Liver (tissue), 9 donors: ENCODE measurements around the gene KDELR3. TPM values are rescaled to one million over a fixed set of nuclear protein-coding genes. Genes with fewer than 3 reads are reported as not detected.

Source experiments
- DNase-seq: peaks from one replicate; pipeline ENCODE4 v3.0.0-alpha.2; 2017; ENCODE audit warnings: low spot score
- H3K27ac ChIP-seq, 2 donors: one replicate each; pipeline ENCODE4 v1.7.0; 2013; ENCODE audit warnings: inconsistent platforms in 2 of 2, low read length in 2 of 2, control low read depth in 1 of 2, low read depth in 1 of 2, mild to moderate bottlenecking in 1 of 2
- H3K27me3 ChIP-seq, 4 donors: one replicate each; pipeline versions ENCODE4 v1.6.1 to v1.7.0; 2013; ENCODE audit warnings: low read length in 3 of 4, inconsistent platforms in 1 of 4, mild to moderate bottlenecking in 1 of 4, moderate library complexity in 1 of 4; ENCODE audit not compliant: control insufficient read depth in 4 of 4, insufficient read depth in 4 of 4
- H3K36me3 ChIP-seq, 4 donors: one replicate each; pipeline versions ENCODE4 v1.6.1 to v1.7.0; 2013; ENCODE audit warnings: low read length in 3 of 4, mild to moderate bottlenecking in 3 of 4, low read depth in 1 of 4, moderate library complexity in 1 of 4; ENCODE audit not compliant: control insufficient read depth in 4 of 4, insufficient read depth in 3 of 4
- H3K4me1 ChIP-seq, 4 donors: one replicate each; pipeline versions ENCODE4 v1.6.1 to v1.7.0; 2013; ENCODE audit warnings: low read length in 3 of 4, mild to moderate bottlenecking in 3 of 4, moderate library complexity in 1 of 4; ENCODE audit not compliant: control insufficient read depth in 4 of 4, insufficient read depth in 4 of 4
- H3K4me3 ChIP-seq, 3 donors: one replicate each; pipeline versions ENCODE4 v1.6.1 to v1.7.0; 2013; ENCODE audit warnings: low read length in 3 of 3, control low read depth in 1 of 3, low read depth in 1 of 3, mild to moderate bottlenecking in 1 of 3
- H3K9ac ChIP-seq, 2 donors: one replicate each; pipeline ENCODE4 v1.7.0; 2013; ENCODE audit warnings: low read length in 2 of 2, mild to moderate bottlenecking in 2 of 2, moderate library complexity in 2 of 2, control low read depth in 1 of 2, low read depth in 1 of 2
- H3K9me3 ChIP-seq, 4 donors: one replicate each; pipeline versions ENCODE4 v1.6.1 to v1.7.0; 2013; ENCODE audit warnings: low read length in 3 of 4; ENCODE audit not compliant: control insufficient read depth in 4 of 4
- EGR1 ChIP-seq, 2 donors: IDR thresholded peaks; 2 replicates each; pipeline ENCODE4 v1.6.1; 2016 to 2018; ENCODE audit warnings: antibody characterized with exemption in 2 of 2, low read depth in 2 of 2
- FOXA1 ChIP-seq: IDR thresholded peaks from 2 replicates; pipeline ENCODE4 v1.6.1; 2016; ENCODE audit warnings: antibody characterized with exemption
- FOXA2 ChIP-seq: IDR thresholded peaks from 2 replicates; pipeline ENCODE4 v1.6.1; 2016; ENCODE audit warnings: antibody characterized with exemption
- GABPA ChIP-seq, 2 donors: IDR thresholded peaks in 1 of 2; conservative IDR thresholded peaks in 1 of 2; 2 replicates each; pipeline ENCODE4 v1.6.1; 2016; ENCODE audit warnings: antibody characterized with exemption in 2 of 2, mild to moderate bottlenecking in 1 of 2, moderate library complexity in 1 of 2
- HNF4A ChIP-seq, 2 donors: conservative IDR thresholded peaks; 2 replicates each; pipeline ENCODE4 v1.6.1; 2016; ENCODE audit warnings: antibody characterized with exemption in 2 of 2, mild to moderate bottlenecking in 2 of 2
- HNF4G ChIP-seq: IDR thresholded peaks from 2 replicates; pipeline ENCODE4 v1.6.1; 2016; ENCODE audit warnings: antibody characterized with exemption
- JUND ChIP-seq, 2 donors: IDR thresholded peaks; 2 replicates each; pipeline ENCODE4 v1.6.1; 2016; ENCODE audit warnings: antibody characterized with exemption in 2 of 2
- NR2F2 ChIP-seq: IDR thresholded peaks from 2 replicates; pipeline ENCODE4 v1.6.1; 2016; ENCODE audit warnings: antibody characterized with exemption
- RAD21 ChIP-seq, 2 donors: IDR thresholded peaks; 2 replicates each; pipeline ENCODE4 v1.6.1; 2016; ENCODE audit warnings: antibody characterized with exemption in 2 of 2, mild to moderate bottlenecking in 2 of 2
- RXRA ChIP-seq, 2 donors: IDR thresholded peaks; 2 replicates each; pipeline ENCODE4 v1.6.1; 2017 to 2018; ENCODE audit warnings: antibody characterized with exemption in 2 of 2, mild to moderate bottlenecking in 1 of 2
- SP1 ChIP-seq: IDR thresholded peaks from 2 replicates; pipeline ENCODE4 v1.6.1; 2018; ENCODE audit warnings: antibody characterized with exemption, mild to moderate bottlenecking
- TAF1 ChIP-seq: conservative IDR thresholded peaks from 2 replicates; pipeline ENCODE4 v1.6.1; 2016; ENCODE audit warnings: antibody characterized with exemption, mild to moderate bottlenecking
- YY1 ChIP-seq: IDR thresholded peaks from 2 replicates; pipeline ENCODE4 v1.6.1; 2016; ENCODE audit warnings: antibody characterized with exemption, mild to moderate bottlenecking
- WGBS: extraction: QIAGEN DNeasy Blood & Tissue Kit; methylation state at CpG from one replicate; pipeline ENCODE4 v1.1.7; 2013; 5-methylcytosine and 5-hydroxymethylcytosine counted together
- polyA plus RNA-seq, 2 donors: library from polyadenylated mRNA; stranded (reverse) in 1 of 2; unstranded in 1 of 2; fragments of 200-250 nt in 1 of 2; fragments of >200 nt in 1 of 2; fragmentation: Nextera tagmentation in 1 of 2; extraction: Ambion mirVana in 1 of 2; gene quantifications; one replicate each; pipeline versions ENCODE4 v1.2.1 to v1.2.3, GENCODE V29; 2013 to 2015
- total RNA-seq, 2 donors: library from RNA; depleted of rRNA; stranded (reverse); fragments of >200 nt; gene quantifications; one replicate each; pipeline ENCODE4 v1.2.3, GENCODE V29; 2014
- TF ChIP-seq, protein P1 (sequence below): IDR thresholded peaks from 2 replicates; pipeline ENCODE4 v1.6.1; 2016; ENCODE audit warnings: antibody characterized with exemption
- TF ChIP-seq, protein P2 (sequence below): IDR thresholded peaks from 2 replicates; pipeline ENCODE4 v1.6.1; 2016; ENCODE audit warnings: antibody characterized with exemption, mild to moderate bottlenecking
- TF ChIP-seq, protein P3 (sequence below): IDR thresholded peaks from 2 replicates; pipeline ENCODE4 v1.6.1; 2016; ENCODE audit warnings: antibody characterized with exemption
- TF ChIP-seq, protein P4 (sequence below): fragments of 150-350 bp; IDR thresholded peaks from 2 replicates; pipeline ENCODE4 v1.5.1; 2017; ENCODE audit warnings: improper control_type of control experiment, low read depth, low read length; ENCODE audit not compliant: missing input control
- TF ChIP-seq, protein P5 (sequence below): IDR thresholded peaks from 2 replicates; pipeline ENCODE4 v1.6.1; 2016; ENCODE audit warnings: antibody characterized with exemption
- donor health status: healthy.
- donor health status: healthy.
- donor health status: healthy.
- donor health status: healthy.
- donor health status: healthy.

The KDELR3 gene
- total and polyA plus RNA-seq, 4 donors, result 3.5 to 12.8 (median 9.5) TPM

DNA sequence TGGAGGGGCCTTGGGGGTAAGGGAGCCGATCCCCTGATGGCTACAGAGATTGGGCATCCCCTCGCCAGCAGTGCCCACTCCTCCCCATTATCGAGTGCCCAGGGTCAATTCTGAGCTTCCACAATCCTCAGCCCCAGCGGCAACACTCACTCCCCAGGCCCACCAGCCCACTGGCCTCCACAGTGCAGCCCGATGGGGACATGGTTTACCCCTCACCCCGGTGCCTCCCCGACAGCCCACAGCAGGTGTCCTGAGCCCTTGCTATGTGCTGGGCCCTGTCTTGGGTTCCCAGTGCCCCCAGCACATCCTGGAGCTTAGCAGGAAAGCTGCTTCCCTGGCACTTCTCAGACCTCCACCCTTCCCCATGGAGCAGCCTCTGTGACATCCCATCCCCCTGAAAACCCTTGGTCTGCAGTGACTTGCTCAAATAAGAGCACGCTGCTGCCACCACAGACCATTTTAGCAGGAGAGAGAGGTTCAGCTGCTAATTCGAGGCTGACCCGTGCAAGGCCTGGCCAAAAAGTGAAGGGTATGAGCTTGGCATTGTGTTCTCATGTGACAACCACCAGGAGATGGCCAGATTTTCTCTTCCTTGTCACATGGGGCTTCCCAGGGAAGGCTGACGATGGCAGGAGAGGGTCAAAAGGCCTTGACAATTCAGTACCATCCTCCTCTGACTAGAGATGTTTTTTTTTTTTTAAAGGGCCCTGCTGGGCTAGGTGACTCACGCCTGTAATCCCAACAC is 36.5 kb upstream of the KDELR3 start:
- Histone ChIP-seq H3K4me3 (no peak overlapping the region), H3K27me3 (no peaks in the 10 kb centered on the region), H3K9me3 (no peaks in the 10 kb centered on the region), H3K27ac (no peak overlapping the region), H3K4me1 (no peaks in the 10 kb centered on the region), H3K9ac (no peak overlapping the region), H3K36me3 (no peaks in the 10 kb centered on the region)
- TF ChIP-seq FOXA1 (no peak), RXRA (IDR thresholded peaks at IDR 0.05) (no peak), HNF4G (no peak), RAD21 (IDR thresholded peaks at IDR 0.05) (no peak), NR2F2 (no peak), HNF4A (conservative IDR thresholded peaks at IDR 0.05) (no peak), EGR1 (IDR thresholded peaks at IDR 0.05; ENCODE audit: low read depth in 2 of 2) (no peak), GABPA (IDR thresholded peaks at IDR 0.05 in 1 of 2, conservative IDR thresholded peaks at IDR 0.05 in 1 of 2) (no peak), FOXA2 (no peak), YY1 (no peak), SP1 (no peak)
- TF ChIP-seq, protein P1, sequence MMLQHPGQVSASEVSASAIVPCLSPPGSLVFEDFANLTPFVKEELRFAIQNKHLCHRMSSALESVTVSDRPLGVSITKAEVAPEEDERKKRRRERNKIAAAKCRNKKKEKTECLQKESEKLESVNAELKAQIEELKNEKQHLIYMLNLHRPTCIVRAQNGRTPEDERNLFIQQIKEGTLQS, result no peak
- TF ChIP-seq, protein P2, sequence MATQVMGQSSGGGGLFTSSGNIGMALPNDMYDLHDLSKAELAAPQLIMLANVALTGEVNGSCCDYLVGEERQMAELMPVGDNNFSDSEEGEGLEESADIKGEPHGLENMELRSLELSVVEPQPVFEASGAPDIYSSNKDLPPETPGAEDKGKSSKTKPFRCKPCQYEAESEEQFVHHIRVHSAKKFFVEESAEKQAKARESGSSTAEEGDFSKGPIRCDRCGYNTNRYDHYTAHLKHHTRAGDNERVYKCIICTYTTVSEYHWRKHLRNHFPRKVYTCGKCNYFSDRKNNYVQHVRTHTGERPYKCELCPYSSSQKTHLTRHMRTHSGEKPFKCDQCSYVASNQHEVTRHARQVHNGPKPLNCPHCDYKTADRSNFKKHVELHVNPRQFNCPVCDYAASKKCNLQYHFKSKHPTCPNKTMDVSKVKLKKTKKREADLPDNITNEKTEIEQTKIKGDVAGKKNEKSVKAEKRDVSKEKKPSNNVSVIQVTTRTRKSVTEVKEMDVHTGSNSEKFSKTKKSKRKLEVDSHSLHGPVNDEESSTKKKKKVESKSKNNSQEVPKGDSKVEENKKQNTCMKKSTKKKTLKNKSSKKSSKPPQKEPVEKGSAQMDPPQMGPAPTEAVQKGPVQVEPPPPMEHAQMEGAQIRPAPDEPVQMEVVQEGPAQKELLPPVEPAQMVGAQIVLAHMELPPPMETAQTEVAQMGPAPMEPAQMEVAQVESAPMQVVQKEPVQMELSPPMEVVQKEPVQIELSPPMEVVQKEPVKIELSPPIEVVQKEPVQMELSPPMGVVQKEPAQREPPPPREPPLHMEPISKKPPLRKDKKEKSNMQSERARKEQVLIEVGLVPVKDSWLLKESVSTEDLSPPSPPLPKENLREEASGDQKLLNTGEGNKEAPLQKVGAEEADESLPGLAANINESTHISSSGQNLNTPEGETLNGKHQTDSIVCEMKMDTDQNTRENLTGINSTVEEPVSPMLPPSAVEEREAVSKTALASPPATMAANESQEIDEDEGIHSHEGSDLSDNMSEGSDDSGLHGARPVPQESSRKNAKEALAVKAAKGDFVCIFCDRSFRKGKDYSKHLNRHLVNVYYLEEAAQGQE, result no peak
- TF ChIP-seq, protein P3, sequence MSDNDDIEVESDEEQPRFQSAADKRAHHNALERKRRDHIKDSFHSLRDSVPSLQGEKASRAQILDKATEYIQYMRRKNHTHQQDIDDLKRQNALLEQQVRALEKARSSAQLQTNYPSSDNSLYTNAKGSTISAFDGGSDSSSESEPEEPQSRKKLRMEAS, result no peak
- WGBS, result 92% methylated on average over 12 of the region's 12 CpGs
- DNase-seq, result no peak

DNA sequence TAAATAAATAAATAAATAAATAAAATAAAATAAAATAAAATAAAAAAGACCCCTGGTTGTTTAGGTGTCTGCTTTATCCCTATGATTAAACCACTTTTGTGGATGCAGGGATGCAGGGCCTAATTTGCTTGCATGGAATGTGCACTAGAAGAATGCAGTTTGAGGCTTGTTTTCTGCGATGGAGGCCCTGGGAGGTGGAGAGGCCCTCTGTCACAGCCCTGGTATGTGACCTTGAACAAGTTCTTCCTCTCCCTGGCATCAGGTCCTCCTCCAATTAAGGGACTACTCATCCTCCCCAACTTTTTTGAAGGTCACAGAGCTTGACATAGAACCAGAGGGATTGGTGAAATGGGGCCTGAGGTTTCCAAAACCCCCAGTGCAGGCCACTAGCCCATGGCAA is 35.6 kb upstream of the KDELR3 start:
- Histone ChIP-seq H3K4me3 (no peak overlapping the region), H3K9ac (no peak overlapping the region), H3K27ac (no peak overlapping the region), H3K9me3 (no peaks in the 10 kb centered on the region), H3K36me3 (no peaks in the 10 kb centered on the region), H3K4me1 (no peaks in the 10 kb centered on the region), H3K27me3 (no peaks in the 10 kb centered on the region)
- DNase-seq, result no peak
- 96% methylated on average over 1 of the region's 1 CpG for WGBS
- TF ChIP-seq, protein P3, result no peak
- no peak for TF ChIP-seq HNF4G

DNA sequence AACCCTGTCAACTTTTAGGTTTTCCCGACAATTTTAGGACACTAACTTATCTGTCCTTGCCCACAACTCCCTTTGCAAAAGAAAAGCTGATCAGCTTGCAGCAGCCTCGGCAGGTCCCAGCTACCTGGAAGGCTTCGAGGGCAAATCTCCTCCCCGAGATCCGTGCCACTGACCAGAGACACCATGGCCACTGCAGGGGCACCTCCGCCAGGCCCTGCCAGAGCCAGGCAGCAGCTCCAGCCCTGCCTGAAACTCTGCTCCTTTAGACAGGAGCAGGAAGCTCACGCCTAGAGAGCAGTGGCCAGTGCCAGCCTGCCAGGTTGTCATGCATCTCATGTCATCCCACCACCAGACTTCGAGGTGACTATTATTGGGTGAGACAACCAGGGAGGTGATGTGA is 34.0 kb upstream of the KDELR3 start:
- no peak for DNase-seq
- H3K27me3 ChIP-seq, result no peaks in the 10 kb centered on the region
- no peak for TF ChIP-seq HNF4A (conservative IDR thresholded peaks at IDR 0.05)
- TF ChIP-seq, protein P4, sequence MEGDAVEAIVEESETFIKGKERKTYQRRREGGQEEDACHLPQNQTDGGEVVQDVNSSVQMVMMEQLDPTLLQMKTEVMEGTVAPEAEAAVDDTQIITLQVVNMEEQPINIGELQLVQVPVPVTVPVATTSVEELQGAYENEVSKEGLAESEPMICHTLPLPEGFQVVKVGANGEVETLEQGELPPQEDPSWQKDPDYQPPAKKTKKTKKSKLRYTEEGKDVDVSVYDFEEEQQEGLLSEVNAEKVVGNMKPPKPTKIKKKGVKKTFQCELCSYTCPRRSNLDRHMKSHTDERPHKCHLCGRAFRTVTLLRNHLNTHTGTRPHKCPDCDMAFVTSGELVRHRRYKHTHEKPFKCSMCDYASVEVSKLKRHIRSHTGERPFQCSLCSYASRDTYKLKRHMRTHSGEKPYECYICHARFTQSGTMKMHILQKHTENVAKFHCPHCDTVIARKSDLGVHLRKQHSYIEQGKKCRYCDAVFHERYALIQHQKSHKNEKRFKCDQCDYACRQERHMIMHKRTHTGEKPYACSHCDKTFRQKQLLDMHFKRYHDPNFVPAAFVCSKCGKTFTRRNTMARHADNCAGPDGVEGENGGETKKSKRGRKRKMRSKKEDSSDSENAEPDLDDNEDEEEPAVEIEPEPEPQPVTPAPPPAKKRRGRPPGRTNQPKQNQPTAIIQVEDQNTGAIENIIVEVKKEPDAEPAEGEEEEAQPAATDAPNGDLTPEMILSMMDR, result no peak
- no peak for TF ChIP-seq GABPA (IDR thresholded peaks at IDR 0.05 in 1 of 2, conservative IDR thresholded peaks at IDR 0.05 in 1 of 2)
- TF ChIP-seq RAD21 (IDR thresholded peaks at IDR 0.05), result no peak
- no peak for TF ChIP-seq EGR1 (IDR thresholded peaks at IDR 0.05; ENCODE audit: low read depth in 2 of 2)
- no peak for TF ChIP-seq SP1
- no peak for TF ChIP-seq JUND (IDR thresholded peaks at IDR 0.05)
- TF ChIP-seq NR2F2, result no peak
- TF ChIP-seq FOXA1, result no peak
- TF ChIP-seq, protein P5, sequence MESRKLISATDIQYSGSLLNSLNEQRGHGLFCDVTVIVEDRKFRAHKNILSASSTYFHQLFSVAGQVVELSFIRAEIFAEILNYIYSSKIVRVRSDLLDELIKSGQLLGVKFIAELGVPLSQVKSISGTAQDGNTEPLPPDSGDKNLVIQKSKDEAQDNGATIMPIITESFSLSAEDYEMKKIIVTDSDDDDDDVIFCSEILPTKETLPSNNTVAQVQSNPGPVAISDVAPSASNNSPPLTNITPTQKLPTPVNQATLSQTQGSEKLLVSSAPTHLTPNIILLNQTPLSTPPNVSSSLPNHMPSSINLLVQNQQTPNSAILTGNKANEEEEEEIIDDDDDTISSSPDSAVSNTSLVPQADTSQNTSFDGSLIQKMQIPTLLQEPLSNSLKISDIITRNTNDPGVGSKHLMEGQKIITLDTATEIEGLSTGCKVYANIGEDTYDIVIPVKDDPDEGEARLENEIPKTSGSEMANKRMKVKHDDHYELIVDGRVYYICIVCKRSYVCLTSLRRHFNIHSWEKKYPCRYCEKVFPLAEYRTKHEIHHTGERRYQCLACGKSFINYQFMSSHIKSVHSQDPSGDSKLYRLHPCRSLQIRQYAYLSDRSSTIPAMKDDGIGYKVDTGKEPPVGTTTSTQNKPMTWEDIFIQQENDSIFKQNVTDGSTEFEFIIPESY, result no peak
- no peak for TF ChIP-seq TAF1
- no peaks in the 10 kb centered on the region for H3K9me3 ChIP-seq
- no peak overlapping the region for H3K9ac ChIP-seq
- H3K4me3 ChIP-seq, result no peak overlapping the region
- no peaks in the 10 kb centered on the region for H3K36me3 ChIP-seq
- no peaks in the 10 kb centered on the region for H3K4me1 ChIP-seq
- no peak overlapping the region for H3K27ac ChIP-seq
- 77% methylated on average over 8 of the region's 8 CpGs for WGBS
